ENCODE data around the gene POLG. TPM values are rescaled to one million over a fixed set of nuclear protein-coding genes. Genes with fewer than 3 reads are reported as not detected.

The POLG gene
- total RNA-seq, 4 donors from 2014 or later: 38.4 to 60.7 (median 52.9) TPM

DNA sequence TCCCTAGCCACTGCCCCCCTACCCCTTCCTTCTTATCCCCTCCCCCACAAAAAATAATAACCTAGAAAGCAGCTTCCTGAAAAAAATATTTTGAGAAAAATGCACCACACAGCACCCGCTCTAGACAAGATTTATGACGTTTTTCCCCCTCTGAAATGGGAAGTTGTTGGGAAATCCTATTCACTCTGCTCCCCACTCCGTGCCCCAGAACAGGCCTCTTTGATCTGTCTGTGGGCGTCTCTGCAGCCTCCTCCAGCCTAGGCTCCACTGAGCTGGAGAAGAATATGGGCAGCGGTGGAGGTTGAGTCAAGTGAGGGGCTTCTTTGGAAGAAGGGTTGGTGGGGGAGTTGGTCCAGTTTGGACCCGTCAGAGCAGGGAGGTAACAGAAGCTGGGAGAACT lies 28.5 kb upstream of the POLG start:
- intact Hi-C loops (cut with DNase I): no loop called here
- no peak for DNase-seq
- WGBS, 2 donors: 5 to 8% methylated on average over 5 to 6 of the region's 6 CpGs
- no peak overlapping the region for H3K27ac ChIP-seq
- H3K9me3 ChIP-seq: no peaks in the 10 kb centered on the region
- no peak overlapping the region for H3K4me3 ChIP-seq
- no peaks in the 10 kb centered on the region for H3K36me3 ChIP-seq
- peaks cover 43 to 100% (median 79%) of the 10 kb centered on the region in 4 donors for H3K27me3 ChIP-seq
- TF ChIP-seq, protein P1, sequence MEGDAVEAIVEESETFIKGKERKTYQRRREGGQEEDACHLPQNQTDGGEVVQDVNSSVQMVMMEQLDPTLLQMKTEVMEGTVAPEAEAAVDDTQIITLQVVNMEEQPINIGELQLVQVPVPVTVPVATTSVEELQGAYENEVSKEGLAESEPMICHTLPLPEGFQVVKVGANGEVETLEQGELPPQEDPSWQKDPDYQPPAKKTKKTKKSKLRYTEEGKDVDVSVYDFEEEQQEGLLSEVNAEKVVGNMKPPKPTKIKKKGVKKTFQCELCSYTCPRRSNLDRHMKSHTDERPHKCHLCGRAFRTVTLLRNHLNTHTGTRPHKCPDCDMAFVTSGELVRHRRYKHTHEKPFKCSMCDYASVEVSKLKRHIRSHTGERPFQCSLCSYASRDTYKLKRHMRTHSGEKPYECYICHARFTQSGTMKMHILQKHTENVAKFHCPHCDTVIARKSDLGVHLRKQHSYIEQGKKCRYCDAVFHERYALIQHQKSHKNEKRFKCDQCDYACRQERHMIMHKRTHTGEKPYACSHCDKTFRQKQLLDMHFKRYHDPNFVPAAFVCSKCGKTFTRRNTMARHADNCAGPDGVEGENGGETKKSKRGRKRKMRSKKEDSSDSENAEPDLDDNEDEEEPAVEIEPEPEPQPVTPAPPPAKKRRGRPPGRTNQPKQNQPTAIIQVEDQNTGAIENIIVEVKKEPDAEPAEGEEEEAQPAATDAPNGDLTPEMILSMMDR (IDR thresholded peaks at IDR 0.05): no peak
- TF ChIP-seq POLR2A (IDR thresholded peaks at IDR 0.05): no peak
- H3K4me1 ChIP-seq: peaks cover 19 to 67% (median 21%) of the 10 kb centered on the region in 3 donors

DNA sequence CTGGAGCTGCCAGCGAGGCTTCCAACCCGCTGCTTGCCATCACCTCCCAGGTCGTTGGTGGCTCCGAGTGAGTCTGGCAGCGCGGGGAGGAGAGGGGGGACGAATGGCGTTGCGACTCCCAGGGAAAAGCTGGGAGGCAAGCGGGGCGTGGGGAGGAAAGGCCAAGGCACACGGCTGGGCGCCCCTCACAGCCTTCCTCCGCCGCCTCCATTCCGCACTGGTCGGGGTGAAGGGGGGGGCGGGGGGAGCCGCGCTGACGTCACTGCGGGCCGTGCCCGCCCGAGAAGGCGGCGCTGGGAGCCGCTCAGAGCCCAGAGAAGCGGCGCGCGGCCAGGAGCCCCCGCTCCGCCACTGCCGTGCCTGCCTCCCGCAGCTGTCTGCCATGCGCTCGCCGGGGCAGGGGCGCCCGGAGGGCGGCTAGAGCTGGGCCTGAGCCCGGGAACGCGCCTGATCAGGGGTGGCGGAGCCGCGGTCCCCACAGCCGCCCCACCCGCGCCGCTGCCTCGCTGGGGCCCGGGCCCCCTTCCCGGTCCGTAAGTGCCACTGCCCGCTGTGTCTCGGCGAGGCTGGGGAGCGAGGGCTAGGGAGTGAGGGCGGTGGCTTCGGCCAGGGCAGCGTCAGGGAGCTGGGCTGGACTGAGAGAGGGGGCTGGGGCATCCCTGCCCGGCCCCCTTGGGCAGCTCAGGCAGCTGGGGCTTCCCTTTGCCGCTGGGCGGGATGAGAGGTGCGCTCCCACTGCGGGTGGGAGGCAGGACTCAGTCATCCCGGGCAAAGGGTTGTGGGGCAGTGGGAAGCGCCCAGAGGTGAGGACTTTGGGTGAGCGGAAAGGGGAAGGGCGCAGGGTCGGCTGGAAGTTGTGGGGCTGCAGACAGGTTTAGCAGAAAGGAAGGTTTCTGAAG lies 27.8 kb upstream of the POLG start:
- 3 to 30% methylated on average over 2 to 19 of the region's 73 CpGs for WGBS, 2 donors
- TF ChIP-seq POLR2A (IDR thresholded peaks at IDR 0.05): no peak
- Histone ChIP-seq H3K4me3 (peak overlapping the region in 2 of 4 donors; percentile 17 to 21), H3K9me3 (no peaks in the 10 kb centered on the region), H3K27me3 (peaks cover 39 to 100% (median 76%) of the 10 kb centered on the region in 4 donors), H3K4me1 (peaks cover 14 to 60% (median 16%) of the 10 kb centered on the region in 3 donors), H3K36me3 (no peaks in the 10 kb centered on the region), H3K27ac (no peak overlapping the region)
- intact Hi-C loops (cut with DNase I): no loop called here
- no peak for DNase-seq

- Histone ChIP-seq H3K36me3 (no peaks in the 10 kb centered on the region), H3K27me3 (peaks cover 36 to 100% (median 71%) of the 10 kb centered on the region in 4 donors), H3K9me3 (no peaks in the 10 kb centered on the region), H3K4me1 (peaks cover 10 to 53% (median 13%) of the 10 kb centered on the region in 3 donors), H3K27ac (no peak overlapping the region), H3K4me3 (no peak overlapping the region)
- whole genome bisulfite sequencing, 2 donors: 7 to 23% methylated on average over 3 to 14 of the region's 41 CpGs
- TF ChIP-seq POLR2A (IDR thresholded peaks at IDR 0.05): no peak
- TF ChIP-seq, protein P1 (IDR thresholded peaks at IDR 0.05): no peak
- DNase-seq: no peak
- intact Hi-C loops (cut with DNase I): no loop called here
Observed at GRCh38 chr15:89361451-89362202, 27.0 kb upstream of the POLG start.

GRCh38 chr15:89360294-89360971 lies 25.8 kb upstream of the POLG start:
- no peaks in the 10 kb centered on the region for H3K36me3 ChIP-seq
- peaks cover 36 to 100% (median 60%) of the 10 kb centered on the region in 4 donors for H3K27me3 ChIP-seq
- TF ChIP-seq POLR2A (IDR thresholded peaks at IDR 0.05): no peak
- TF ChIP-seq, protein P1 (IDR thresholded peaks at IDR 0.05): no peak
- H3K4me3 ChIP-seq: no peak overlapping the region
- WGBS, 2 donors: 7 to 9% methylated on average over 14 to 28 of the region's 31 CpGs
- no peaks in the 10 kb centered on the region for H3K9me3 ChIP-seq
- no peak overlapping the region for H3K27ac ChIP-seq
- no peak for DNase-seq
- H3K4me1 ChIP-seq: peaks cover 10 to 53% (median 13%) of the 10 kb centered on the region in 3 donors
- intact Hi-C loops (cut with DNase I): no loop called here

All from esophagus squamous epithelium (tissue), 5 donors.